Thyroid gland (tissue), 4 donors: ENCODE measurements around the gene HMOX1.

Experiments
- POLR2A ChIP-seq, 2 donors: fragments of 450-650 bp; IDR thresholded peaks; one replicate each; pipeline ENCODE4 v1.6.1; 2017; ENCODE audit warnings: antibody characterized with exemption in 2 of 2, mild to moderate bottlenecking in 2 of 2, moderate library complexity in 1 of 2
- TF ChIP-seq, protein P1 (sequence below), 6 experiments: fragments of 200-600 bp in 3 of 6; fragments of 450-650 bp in 3 of 6; sonication (generic) in 3 of 6; IDR thresholded peaks; one replicate each; pipeline ENCODE4 v1.5.1; 2016 to 2019; ENCODE audit warnings: antibody characterized with exemption in 6 of 6, mild to moderate bottlenecking in 2 of 6, inconsistent platforms in 1 of 6, moderate library complexity in 1 of 6

DNA sequence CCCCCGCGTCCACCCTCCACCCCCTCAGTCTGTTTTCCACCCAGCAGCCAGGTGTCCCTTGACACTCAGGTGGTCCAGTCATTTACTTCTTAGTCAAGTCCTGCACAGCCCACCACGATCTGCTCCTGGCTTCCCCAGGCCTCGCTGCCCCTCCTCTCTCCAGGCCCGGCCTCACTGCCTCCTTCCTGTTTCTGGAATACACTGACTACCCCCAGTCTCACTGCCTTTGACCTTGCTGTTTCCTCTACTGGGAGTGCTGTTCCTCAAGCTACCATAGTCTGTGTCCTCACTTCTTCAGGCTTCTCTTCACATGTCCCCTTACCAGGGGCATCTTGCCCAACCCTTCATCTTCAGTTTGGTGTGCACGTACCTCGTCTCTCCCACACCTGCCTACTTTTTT lies 26.5 kb downstream of the HMOX1 start:
- TF ChIP-seq, protein P1, sequence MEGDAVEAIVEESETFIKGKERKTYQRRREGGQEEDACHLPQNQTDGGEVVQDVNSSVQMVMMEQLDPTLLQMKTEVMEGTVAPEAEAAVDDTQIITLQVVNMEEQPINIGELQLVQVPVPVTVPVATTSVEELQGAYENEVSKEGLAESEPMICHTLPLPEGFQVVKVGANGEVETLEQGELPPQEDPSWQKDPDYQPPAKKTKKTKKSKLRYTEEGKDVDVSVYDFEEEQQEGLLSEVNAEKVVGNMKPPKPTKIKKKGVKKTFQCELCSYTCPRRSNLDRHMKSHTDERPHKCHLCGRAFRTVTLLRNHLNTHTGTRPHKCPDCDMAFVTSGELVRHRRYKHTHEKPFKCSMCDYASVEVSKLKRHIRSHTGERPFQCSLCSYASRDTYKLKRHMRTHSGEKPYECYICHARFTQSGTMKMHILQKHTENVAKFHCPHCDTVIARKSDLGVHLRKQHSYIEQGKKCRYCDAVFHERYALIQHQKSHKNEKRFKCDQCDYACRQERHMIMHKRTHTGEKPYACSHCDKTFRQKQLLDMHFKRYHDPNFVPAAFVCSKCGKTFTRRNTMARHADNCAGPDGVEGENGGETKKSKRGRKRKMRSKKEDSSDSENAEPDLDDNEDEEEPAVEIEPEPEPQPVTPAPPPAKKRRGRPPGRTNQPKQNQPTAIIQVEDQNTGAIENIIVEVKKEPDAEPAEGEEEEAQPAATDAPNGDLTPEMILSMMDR (IDR thresholded peaks at IDR 0.05) = no peak
- TF ChIP-seq POLR2A (IDR thresholded peaks at IDR 0.05) = no peak
